Aorta (tissue), 5 donors: Measurements from ENCODE around the gene PGA5. TPM values are rescaled to one million over a fixed set of nuclear protein-coding genes. Genes with fewer than 3 reads are reported as not detected.
"Not testable (repeated sequence)": the region's sequence is repeated elsewhere in the genome, so short reads cannot be mapped to it uniquely, and the experiment has no call there.

Experiments used
- ATAC-seq: fragments of 200-7000 bp; cut with Tn5 transposase; one replicate; pipeline ENCODE4 v1.9.1; 2022; ENCODE audit warnings: moderate library complexity; ENCODE audit not compliant: low FRiP score
- DNase-seq, 2 donors: peaks; one replicate each; pipeline ENCODE4 v3.0.0-alpha.2; 2020
- H3K27ac ChIP-seq, 2 donors: one replicate each; pipeline ENCODE4 v1.5.1; 2013; ENCODE audit warnings: low read length in 2 of 2, mild to moderate bottlenecking in 2 of 2, moderate library complexity in 2 of 2, control low read depth in 1 of 2, inconsistent platforms in 1 of 2, low read depth in 1 of 2
- H3K27me3 ChIP-seq, 2 donors: one replicate each; pipeline ENCODE4 v1.6.1; 2013; ENCODE audit warnings: control low read depth in 1 of 2, low read length in 1 of 2, mild to moderate bottlenecking in 1 of 2, moderate library complexity in 1 of 2; ENCODE audit not compliant: insufficient read depth in 2 of 2, control insufficient read depth in 1 of 2
- H3K36me3 ChIP-seq, 2 donors: one replicate each; pipeline ENCODE4 v1.6.1; 2013; ENCODE audit warnings: control low read depth in 1 of 2, low read length in 1 of 2, mild to moderate bottlenecking in 1 of 2; ENCODE audit not compliant: insufficient read depth in 2 of 2, control insufficient read depth in 1 of 2
- H3K4me1 ChIP-seq, 2 donors: one replicate each; pipeline ENCODE4 v1.6.1; 2013; ENCODE audit warnings: low read length in 2 of 2, control low read depth in 1 of 2, mild to moderate bottlenecking in 1 of 2, moderate library complexity in 1 of 2; ENCODE audit not compliant: insufficient read depth in 2 of 2, control insufficient read depth in 1 of 2
- H3K4me3 ChIP-seq, 2 donors: one replicate each; pipeline ENCODE4 v1.5.1; 2013; ENCODE audit warnings: low read length in 2 of 2, control low read depth in 1 of 2, mild to moderate bottlenecking in 1 of 2
- H3K9me3 ChIP-seq: one replicate; pipeline ENCODE4 v1.6.1; 2013; ENCODE audit warnings: mild to moderate bottlenecking, low read length; ENCODE audit not compliant: control insufficient read depth
- whole genome bisulfite sequencing, 2 donors: extraction: QIAGEN DNeasy Blood & Tissue Kit; methylation state at CpG; one replicate each; pipeline ENCODE4 v1.1.7; 2013; 5-methylcytosine and 5-hydroxymethylcytosine counted together
- intact Hi-C, 2 donors: fragments of 100-400 bp; cut with DNase I; formaldehyde crosslinking; loops; one replicate each; pipeline versions ENCODE4 v1.14.2 to v1.15.0; 2022
- polyA plus RNA-seq, 2 donors: library from polyadenylated mRNA; stranded (reverse); fragments of 200-250 nt; gene quantifications; one replicate each; pipeline ENCODE4 v1.2.3, GENCODE V29; 2013
- total RNA-seq, 2 donors: library from RNA; stranded (reverse); fragmentation: NEBNext Ultra II Directional; extraction: Animal tissue kit (Norgen Biotek cat#: 25700); gene quantifications; one replicate each; pipeline ENCODE4 v1.2.1, GENCODE V29; 2021
- donor health status: healthy with polysubstance abuse.
- donor health status: Bipolar disorder and iron deficiency.
- donor health status: DM: no; HTN: no; CAD: no.
- donor health status: DM: no; HTN: no; CAD: no.
- donor health status: DM: yes; HTN: yes; CAD: no.

The PGA5 gene
- total and polyA plus RNA-seq, 4 donors = 0.10 to 1.0 TPM; not detected in 2

GRCh38 chr11:61202950-61203746 lies 37.8 kb upstream of the PGA5 start, which contains the start of gene PGA3:
Gene PGA3, plus strand, starts transcription at chr11:61203515. Its CDS starts 50 bp downstream, at chr11:61203565.
- DNase-seq = peak in 1 of 2 donors; percentile 70
- H3K27me3 ChIP-seq, H3K36me3 ChIP-seq, H3K27ac ChIP-seq, H3K4me3 ChIP-seq, H3K4me1 ChIP-seq, intact Hi-C loops, ATAC-seq, H3K9me3 ChIP-seq: not testable (repeated sequence)
- WGBS, 2 donors = 63 to 66% methylated on average over 17 to 18 of the region's 18 CpGs

DNA sequence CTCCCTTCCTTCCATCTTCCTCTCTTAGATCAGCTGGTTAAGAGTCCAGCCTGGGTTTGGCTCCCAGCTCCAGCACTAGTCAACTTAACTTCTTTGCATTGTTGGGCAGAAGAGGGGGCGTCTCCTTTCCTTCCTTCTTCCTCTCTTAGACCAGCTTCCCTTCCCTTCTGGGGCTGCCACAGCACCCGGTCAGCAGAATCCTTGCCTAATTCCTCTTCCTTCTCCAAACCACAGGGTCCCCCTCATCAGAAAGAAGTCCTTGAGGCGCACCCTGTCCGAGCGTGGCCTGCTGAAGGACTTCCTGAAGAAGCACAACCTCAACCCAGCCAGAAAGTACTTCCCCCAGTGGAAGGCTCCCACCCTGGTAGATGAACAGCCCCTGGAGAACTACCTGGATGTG lies 37.1 kb upstream of the PGA5 start:
- ATAC-seq, H3K36me3 ChIP-seq, DNase-seq, H3K27ac ChIP-seq, H3K27me3 ChIP-seq, H3K9me3 ChIP-seq, intact Hi-C loops, H3K4me3 ChIP-seq, H3K4me1 ChIP-seq: not testable (repeated sequence)
- 92% methylated on average over 2 of the region's 5 CpGs; no CpG with 5 or more reads in 1 of the 2 donors for WGBS, 2 donors

DNA sequence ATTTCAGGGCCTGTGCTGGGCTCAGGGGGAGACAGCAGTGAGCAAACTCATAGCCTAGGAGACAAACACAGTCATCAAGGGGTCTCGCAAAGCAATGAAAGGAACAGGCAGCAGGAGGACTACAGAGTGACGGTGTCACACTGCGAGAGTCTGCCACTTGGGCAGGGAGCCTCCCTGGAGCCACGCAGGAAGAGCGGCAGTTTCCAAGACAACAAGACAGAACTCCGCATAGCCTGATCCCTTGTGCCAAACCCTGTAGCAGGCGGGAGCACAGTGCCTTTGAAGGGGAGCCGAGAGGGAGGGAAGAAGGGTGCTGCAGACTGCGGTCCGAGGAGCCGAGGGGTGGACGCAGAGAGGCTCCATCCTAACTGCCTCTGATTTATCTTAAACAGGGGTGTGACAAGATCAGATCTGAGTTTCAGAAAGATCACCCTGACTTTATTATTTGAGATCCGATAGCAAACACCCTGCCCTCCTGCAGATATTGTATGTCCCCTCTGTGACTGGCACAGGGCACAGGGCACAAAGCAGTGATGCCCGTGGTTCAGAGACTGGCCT lies 36.4 kb upstream of the PGA5 start:
- ATAC-seq, H3K27ac ChIP-seq, H3K9me3 ChIP-seq, H3K27me3 ChIP-seq, H3K4me3 ChIP-seq, intact Hi-C loops, H3K36me3 ChIP-seq, H3K4me1 ChIP-seq: not testable (repeated sequence)
- WGBS, 2 donors = 52 to 55% methylated on average over 14 of the region's 14 CpGs
- peak in 1 of 2 donors; percentile 56 for DNase-seq

GRCh38 chr11:61207636-61208310 lies 33.2 kb upstream of the PGA5 start:
- ATAC-seq, H3K27ac ChIP-seq, H3K4me1 ChIP-seq, H3K27me3 ChIP-seq, DNase-seq, intact Hi-C loops, H3K9me3 ChIP-seq, H3K36me3 ChIP-seq, H3K4me3 ChIP-seq: not testable (repeated sequence)
- no CpG with 5 or more reads among the region's 9 CpGs for WGBS, 2 donors

DNA sequence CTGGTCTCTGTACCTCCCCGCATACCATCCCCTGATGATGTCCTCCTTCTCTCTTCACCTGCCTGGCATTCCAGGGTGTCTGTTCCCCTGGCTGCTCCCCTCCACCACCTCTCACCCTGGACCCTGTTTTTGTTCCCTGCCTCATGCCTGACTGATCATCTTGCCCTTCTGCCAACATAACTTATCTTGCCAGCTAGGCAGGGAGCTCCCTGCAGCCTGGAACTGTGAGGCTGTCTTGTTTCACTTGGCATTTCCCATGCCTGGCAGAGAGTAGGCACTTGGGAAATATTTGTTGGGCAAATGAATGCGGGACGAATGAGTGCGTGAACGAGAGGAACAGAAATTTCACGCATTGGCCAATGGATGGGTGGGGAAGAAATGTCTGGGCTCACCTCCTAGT lies 30.3 kb upstream of the PGA5 start:
- H3K4me3 ChIP-seq, H3K27ac ChIP-seq, ATAC-seq, intact Hi-C loops, H3K9me3 ChIP-seq, H3K4me1 ChIP-seq, DNase-seq, H3K27me3 ChIP-seq, H3K36me3 ChIP-seq: not testable (repeated sequence)
- no CpG with 5 or more reads among the region's 6 CpGs for WGBS, 2 donors

DNA sequence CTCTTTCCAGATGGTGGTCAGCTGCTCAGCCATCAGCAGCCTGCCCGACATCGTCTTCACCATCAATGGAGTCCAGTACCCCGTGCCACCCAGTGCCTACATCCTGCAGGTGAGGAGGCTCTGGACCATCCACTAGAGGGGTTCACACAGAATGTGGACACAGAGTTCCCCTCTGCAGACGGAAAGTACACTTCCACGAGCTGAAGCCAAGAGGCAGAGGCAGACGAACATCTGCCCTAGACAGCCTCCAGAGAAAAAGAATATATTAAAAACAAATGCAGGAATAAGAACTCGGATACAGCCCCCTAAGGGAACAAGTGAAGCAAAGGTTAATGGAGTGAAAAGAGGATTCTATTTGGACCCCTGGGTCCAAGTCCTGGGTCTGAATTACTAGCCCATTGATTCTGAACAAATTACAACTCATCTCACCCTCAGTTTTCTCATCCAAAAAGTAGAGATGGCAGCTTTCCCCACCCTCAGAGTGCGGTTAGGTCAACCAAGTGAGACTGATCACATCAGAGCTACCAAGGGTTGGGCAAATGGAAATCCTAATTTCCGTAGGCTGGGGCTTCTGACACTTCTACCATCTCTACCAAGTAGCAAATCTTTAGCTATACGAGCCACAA lies 29.5 kb upstream of the PGA5 start:
- intact Hi-C loops, ATAC-seq: not testable (repeated sequence)

GRCh38 chr11:61212202-61212601 lies 28.8 kb upstream of the PGA5 start:
- peak; percentile 54 for ATAC-seq

More for the DNA sequence above, 29.5 kb upstream of the PGA5 start:
- H3K36me3 ChIP-seq, H3K4me1 ChIP-seq, H3K27ac ChIP-seq, H3K9me3 ChIP-seq, H3K27me3 ChIP-seq, H3K4me3 ChIP-seq: not testable (repeated sequence)
- peak in 1 of 2 donors; percentile 51 for DNase-seq
- WGBS, 2 donors = 46 to 49% methylated on average over 7 of the region's 10 CpGs

DNA sequence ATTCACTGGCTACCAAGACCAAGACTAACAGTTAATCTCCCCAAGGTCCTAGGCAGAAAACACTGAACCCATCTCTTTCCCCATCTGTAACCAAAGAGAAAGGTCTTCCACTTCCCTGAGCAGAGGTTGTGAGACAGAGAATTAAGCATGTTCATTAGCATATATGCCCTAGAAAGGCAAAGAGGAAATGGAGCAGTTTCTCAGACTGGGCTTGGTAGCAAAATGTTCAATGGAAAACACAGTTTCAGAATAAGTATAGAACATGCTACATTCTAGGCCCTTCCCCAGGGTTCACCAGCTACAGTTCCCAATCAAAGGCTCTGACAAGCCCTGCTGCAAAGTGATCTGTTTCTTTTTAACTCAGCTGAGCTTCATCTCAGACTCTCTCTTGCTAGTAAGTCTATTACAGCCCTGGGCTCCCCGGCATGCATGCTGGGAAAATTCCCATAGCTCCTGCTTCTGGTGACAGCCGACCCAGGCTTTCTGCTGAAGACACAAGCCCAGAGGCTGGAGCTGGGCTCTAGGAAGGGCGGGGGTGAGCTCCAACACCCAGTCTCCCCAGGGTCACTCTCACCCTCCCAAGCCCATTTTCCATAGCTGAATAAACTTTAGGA lies 27.2 kb upstream of the PGA5 start:
- H3K9me3 ChIP-seq, H3K36me3 ChIP-seq, H3K4me1 ChIP-seq, intact Hi-C loops, DNase-seq, H3K4me3 ChIP-seq, H3K27ac ChIP-seq, ATAC-seq, H3K27me3 ChIP-seq: not testable (repeated sequence)
- WGBS, 2 donors = no CpG with 5 or more reads among the region's 3 CpGs

More at GRCh38 chr11:61212202-61212601, 28.8 kb upstream of the PGA5 start:
- DNase-seq, H3K27ac ChIP-seq, H3K9me3 ChIP-seq, H3K36me3 ChIP-seq, H3K4me1 ChIP-seq, H3K4me3 ChIP-seq, H3K27me3 ChIP-seq, intact Hi-C loops: not testable (repeated sequence)
- no CpG with 5 or more reads among the region's 15 CpGs for WGBS, 2 donors
